ENCODE data around the gene AJAP1.

AJAP1 gene

DNA sequence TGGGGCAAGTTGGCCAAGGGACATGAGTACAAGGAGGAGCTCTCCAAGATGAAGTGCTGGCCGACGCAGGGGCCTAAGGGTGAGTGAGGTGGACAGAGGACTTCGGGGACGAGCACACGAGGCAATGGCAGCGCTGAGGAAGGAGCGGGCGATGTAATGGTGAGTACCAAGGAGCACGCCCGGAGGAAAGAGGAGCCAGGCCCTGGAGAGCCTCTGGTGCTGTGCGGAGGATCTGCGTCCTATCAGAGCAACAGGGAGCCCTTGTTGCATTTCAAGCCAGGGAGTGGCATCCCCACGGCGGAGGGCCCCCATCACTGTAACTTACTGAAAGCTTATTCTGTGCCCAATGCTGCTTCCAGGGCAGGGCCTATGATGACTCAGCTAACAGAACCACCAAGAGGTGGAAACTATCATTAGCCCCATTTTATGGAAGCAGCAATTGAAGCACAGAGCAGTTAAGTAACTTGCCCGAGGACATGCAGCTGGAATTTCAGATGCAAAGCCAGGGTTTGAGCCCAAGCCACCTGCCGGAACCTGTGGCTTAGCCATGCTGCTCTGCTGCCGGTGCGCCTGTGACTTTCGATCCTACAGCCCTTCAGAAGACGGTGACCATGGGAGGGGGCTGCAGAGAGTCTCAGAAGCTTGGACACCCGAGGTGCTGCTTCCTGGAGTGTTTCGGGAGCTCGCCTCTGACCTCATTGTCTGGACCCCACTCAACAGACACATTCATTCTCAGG lies 17.6 kb upstream of the AJAP1 start (continued):
- TF ChIP-seq, protein P1, sequence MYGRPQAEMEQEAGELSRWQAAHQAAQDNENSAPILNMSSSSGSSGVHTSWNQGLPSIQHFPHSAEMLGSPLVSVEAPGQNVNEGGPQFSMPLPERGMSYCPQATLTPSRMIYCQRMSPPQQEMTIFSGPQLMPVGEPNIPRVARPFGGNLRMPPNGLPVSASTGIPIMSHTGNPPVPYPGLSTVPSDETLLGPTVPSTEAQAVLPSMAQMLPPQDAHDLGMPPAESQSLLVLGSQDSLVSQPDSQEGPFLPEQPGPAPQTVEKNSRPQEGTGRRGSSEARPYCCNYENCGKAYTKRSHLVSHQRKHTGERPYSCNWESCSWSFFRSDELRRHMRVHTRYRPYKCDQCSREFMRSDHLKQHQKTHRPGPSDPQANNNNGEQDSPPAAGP (tag by site-specific recombination; IDR thresholded peaks at IDR 0.05), result no peak
- no peak for TF ChIP-seq ZFHX2 (tag by site-specific recombination; conservative IDR thresholded peaks at IDR 0.05)
- TF ChIP-seq, protein P2, sequence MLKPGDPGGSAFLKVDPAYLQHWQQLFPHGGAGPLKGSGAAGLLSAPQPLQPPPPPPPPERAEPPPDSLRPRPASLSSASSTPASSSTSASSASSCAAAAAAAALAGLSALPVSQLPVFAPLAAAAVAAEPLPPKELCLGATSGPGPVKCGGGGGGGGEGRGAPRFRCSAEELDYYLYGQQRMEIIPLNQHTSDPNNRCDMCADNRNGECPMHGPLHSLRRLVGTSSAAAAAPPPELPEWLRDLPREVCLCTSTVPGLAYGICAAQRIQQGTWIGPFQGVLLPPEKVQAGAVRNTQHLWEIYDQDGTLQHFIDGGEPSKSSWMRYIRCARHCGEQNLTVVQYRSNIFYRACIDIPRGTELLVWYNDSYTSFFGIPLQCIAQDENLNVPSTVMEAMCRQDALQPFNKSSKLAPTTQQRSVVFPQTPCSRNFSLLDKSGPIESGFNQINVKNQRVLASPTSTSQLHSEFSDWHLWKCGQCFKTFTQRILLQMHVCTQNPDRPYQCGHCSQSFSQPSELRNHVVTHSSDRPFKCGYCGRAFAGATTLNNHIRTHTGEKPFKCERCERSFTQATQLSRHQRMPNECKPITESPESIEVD (tag by site-specific recombination; IDR thresholded peaks at IDR 0.05), result no peak
- no peak for TF ChIP-seq ZNF660 (tag by site-specific recombination; IDR thresholded peaks at IDR 0.05)
- TF ChIP-seq ZNF211 (tag by site-specific recombination; IDR thresholded peaks at IDR 0.05; ENCODE audit: low read depth), result no peak
- TF ChIP-seq, protein P3, sequence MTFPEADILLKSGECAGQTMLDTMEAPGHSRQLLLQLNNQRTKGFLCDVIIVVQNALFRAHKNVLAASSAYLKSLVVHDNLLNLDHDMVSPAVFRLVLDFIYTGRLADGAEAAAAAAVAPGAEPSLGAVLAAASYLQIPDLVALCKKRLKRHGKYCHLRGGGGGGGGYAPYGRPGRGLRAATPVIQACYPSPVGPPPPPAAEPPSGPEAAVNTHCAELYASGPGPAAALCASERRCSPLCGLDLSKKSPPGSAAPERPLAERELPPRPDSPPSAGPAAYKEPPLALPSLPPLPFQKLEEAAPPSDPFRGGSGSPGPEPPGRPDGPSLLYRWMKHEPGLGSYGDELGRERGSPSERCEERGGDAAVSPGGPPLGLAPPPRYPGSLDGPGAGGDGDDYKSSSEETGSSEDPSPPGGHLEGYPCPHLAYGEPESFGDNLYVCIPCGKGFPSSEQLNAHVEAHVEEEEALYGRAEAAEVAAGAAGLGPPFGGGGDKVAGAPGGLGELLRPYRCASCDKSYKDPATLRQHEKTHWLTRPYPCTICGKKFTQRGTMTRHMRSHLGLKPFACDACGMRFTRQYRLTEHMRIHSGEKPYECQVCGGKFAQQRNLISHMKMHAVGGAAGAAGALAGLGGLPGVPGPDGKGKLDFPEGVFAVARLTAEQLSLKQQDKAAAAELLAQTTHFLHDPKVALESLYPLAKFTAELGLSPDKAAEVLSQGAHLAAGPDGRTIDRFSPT (tag by site-specific recombination; IDR thresholded peaks at IDR 0.05), result no peak
- TF ChIP-seq, protein P4, sequence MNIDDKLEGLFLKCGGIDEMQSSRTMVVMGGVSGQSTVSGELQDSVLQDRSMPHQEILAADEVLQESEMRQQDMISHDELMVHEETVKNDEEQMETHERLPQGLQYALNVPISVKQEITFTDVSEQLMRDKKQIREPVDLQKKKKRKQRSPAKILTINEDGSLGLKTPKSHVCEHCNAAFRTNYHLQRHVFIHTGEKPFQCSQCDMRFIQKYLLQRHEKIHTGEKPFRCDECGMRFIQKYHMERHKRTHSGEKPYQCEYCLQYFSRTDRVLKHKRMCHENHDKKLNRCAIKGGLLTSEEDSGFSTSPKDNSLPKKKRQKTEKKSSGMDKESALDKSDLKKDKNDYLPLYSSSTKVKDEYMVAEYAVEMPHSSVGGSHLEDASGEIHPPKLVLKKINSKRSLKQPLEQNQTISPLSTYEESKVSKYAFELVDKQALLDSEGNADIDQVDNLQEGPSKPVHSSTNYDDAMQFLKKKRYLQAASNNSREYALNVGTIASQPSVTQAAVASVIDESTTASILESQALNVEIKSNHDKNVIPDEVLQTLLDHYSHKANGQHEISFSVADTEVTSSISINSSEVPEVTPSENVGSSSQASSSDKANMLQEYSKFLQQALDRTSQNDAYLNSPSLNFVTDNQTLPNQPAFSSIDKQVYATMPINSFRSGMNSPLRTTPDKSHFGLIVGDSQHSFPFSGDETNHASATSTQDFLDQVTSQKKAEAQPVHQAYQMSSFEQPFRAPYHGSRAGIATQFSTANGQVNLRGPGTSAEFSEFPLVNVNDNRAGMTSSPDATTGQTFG (tag by site-specific recombination; IDR thresholded peaks at IDR 0.05; ENCODE audit: borderline replicate concordance), result no peak
- TF ChIP-seq SCRT2 (tag by site-specific recombination; IDR thresholded peaks at IDR 0.05), result no peak
- TF ChIP-seq, protein P5, sequence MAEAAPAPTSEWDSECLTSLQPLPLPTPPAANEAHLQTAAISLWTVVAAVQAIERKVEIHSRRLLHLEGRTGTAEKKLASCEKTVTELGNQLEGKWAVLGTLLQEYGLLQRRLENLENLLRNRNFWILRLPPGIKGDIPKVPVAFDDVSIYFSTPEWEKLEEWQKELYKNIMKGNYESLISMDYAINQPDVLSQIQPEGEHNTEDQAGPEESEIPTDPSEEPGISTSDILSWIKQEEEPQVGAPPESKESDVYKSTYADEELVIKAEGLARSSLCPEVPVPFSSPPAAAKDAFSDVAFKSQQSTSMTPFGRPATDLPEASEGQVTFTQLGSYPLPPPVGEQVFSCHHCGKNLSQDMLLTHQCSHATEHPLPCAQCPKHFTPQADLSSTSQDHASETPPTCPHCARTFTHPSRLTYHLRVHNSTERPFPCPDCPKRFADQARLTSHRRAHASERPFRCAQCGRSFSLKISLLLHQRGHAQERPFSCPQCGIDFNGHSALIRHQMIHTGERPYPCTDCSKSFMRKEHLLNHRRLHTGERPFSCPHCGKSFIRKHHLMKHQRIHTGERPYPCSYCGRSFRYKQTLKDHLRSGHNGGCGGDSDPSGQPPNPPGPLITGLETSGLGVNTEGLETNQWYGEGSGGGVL (tag by site-specific recombination; IDR thresholded peaks at IDR 0.05), result no peak
- no peak for TF ChIP-seq ZNF223 (tag by site-specific recombination; IDR thresholded peaks at IDR 0.05)

DNA sequence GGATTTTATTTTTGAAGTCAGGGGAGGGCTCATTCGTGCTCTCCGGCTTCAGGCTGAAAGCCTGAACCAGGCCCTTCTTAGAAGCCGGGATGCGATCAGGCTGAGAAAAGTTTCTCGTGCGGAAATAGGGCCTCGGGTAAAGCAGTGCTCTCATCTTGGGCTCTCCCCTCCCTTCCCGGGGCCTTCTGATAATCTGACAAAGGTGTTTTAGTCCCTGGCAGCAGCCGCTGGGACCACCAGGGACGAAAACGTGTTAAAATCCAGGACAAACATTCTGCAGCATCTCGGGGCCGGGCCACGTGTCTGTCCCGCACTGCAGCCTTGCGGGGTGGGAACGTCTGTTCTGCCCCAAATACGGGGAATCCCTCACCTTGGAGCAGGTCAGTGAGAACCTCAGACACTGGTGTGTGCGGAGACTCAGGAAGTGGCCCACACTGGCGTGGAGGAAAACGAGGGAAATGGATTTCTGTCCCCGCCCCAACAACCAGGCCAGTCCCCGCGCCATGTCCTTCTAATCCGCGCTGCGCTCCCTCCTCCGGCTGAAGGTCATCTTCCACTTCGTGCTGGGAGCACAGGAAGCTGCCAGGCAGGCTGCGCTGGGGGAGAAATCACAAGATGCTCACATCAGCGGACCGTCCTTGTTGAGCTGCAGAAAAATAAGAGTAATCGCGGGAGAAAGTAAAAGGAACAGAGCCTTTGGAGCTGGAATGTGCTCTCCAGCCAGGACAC lies 16.6 kb upstream of the AJAP1 start:
- Histone ChIP-seq H3K27ac (ENCODE audit: extremely low read depth, low read depth, low read length) (no peak overlapping the region), H3K4me3 (ENCODE audit: low read depth, low read length) (no peak overlapping the region), H3K36me3 (ENCODE audit: control insufficient read depth in 2 of 2, insufficient read depth in 1 of 2, low read length in 2 of 2) (no peaks in the 10 kb centered on the region), H3K9me3 (ENCODE audit: control insufficient read depth, insufficient read depth, low read depth, low read length) (no peaks in the 10 kb centered on the region), H3K4me1 (ENCODE audit: control insufficient read depth, insufficient read depth, low read length) (no peaks in the 10 kb centered on the region)
- POLR2A ChIA-PET, result no interaction called here
- CTCF ChIA-PET, result no interaction called here
- TF ChIP-seq, protein P6, sequence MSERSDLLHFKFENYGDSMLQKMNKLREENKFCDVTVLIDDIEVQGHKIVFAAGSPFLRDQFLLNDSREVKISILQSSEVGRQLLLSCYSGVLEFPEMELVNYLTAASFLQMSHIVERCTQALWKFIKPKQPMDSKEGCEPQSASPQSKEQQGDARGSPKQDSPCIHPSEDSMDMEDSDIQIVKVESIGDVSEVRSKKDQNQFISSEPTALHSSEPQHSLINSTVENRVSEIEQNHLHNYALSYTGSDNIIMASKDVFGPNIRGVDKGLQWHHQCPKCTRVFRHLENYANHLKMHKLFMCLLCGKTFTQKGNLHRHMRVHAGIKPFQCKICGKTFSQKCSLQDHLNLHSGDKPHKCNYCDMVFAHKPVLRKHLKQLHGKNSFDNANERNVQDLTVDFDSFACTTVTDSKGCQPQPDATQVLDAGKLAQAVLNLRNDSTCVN (tag by site-specific recombination; optimal IDR thresholded peaks at IDR 0.05), result no peak
- TF ChIP-seq MZF1 (tag by site-specific recombination; IDR thresholded peaks at IDR 0.05; ENCODE audit: borderline replicate concordance) (no peak), ZNF292 (tag by site-specific recombination; IDR thresholded peaks at IDR 0.05; ENCODE audit: borderline replicate concordance, low read depth) (no peak), ZNF132 (tag by site-specific recombination; IDR thresholded peaks at IDR 0.05; ENCODE audit: borderline replicate concordance) (no peak), ZNF510 (tag by site-specific recombination; IDR thresholded peaks at IDR 0.05; ENCODE audit: insufficient replicate concordance) (no peak), TRIM28 (IDR thresholded peaks at IDR 0.05; ENCODE audit: borderline replicate concordance, low read length) (no peak), ZNF473 (tag by site-specific recombination; IDR thresholded peaks at IDR 0.05) (no peak), ZNF768 (tag by site-specific recombination; IDR thresholded peaks at IDR 0.05) (no peak)
- TF ChIP-seq, protein P2 (tag by site-specific recombination; IDR thresholded peaks at IDR 0.05), result no peak
- TF ChIP-seq, protein P7, sequence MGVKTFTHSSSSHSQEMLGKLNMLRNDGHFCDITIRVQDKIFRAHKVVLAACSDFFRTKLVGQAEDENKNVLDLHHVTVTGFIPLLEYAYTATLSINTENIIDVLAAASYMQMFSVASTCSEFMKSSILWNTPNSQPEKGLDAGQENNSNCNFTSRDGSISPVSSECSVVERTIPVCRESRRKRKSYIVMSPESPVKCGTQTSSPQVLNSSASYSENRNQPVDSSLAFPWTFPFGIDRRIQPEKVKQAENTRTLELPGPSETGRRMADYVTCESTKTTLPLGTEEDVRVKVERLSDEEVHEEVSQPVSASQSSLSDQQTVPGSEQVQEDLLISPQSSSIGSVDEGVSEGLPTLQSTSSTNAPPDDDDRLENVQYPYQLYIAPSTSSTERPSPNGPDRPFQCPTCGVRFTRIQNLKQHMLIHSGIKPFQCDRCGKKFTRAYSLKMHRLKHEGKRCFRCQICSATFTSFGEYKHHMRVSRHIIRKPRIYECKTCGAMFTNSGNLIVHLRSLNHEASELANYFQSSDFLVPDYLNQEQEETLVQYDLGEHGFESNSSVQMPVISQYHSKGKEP (tag by site-specific recombination; IDR thresholded peaks at IDR 0.05), result no peak
